ENCODE results near the gene TBK1.

Gene TBK1

GRCh38 chr12:64461634-64462414 lies 9.9 kb downstream of the TBK1 start:
- ATAC-seq (replicated peaks) (no peak), DNase-seq (no peak)
- peaks cover 21 to 39% of the 10 kb centered on the region in 2 donors for H3K36me3 Mint-ChIP-seq
- no peak overlapping the region for H3K27ac Mint-ChIP-seq
- H3K4me3 Mint-ChIP-seq = no peak overlapping the region
- no peaks in the 10 kb centered on the region for H3K9me3 Mint-ChIP-seq
- H3K4me1 Mint-ChIP-seq = peaks cover 17 to 24% of the 10 kb centered on the region in 2 donors
- H3K27me3 Mint-ChIP-seq = no peaks in the 10 kb centered on the region

GRCh38 chr12:64466178-64466577 lies 14.3 kb downstream of the TBK1 start:
- no peak overlapping the region for H3K27ac Mint-ChIP-seq
- no peaks in the 10 kb centered on the region for H3K27me3 Mint-ChIP-seq
- DNase-seq (no peak), ATAC-seq (replicated peaks) (no peak)
- H3K4me1 Mint-ChIP-seq = peaks cover 6% of the 10 kb centered on the region in 2 donors
- no peaks in the 10 kb centered on the region for H3K9me3 Mint-ChIP-seq
- H3K36me3 Mint-ChIP-seq = peaks cover 22 to 48% of the 10 kb centered on the region in 2 donors
- H3K4me3 Mint-ChIP-seq = no peak overlapping the region

GRCh38 chr12:64468966-64469365 lies 17.0 kb downstream of the TBK1 start:
- Mint-ChIP-seq H3K9me3 (no peaks in the 10 kb centered on the region), H3K36me3 (peaks cover 36 to 58% of the 10 kb centered on the region in 2 donors), H3K4me1 (peaks cover 6% of the 10 kb centered on the region in 2 donors), H3K27ac (no peak overlapping the region), H3K27me3 (no peaks in the 10 kb centered on the region), H3K4me3 (no peak overlapping the region)
- DNase-seq = no peak
- no peak for ATAC-seq (replicated peaks)

GRCh38 chr12:64469455-64470142 lies 17.7 kb downstream of the TBK1 start:
- DNase-seq (no peak), ATAC-seq (replicated peaks) (no peak)
- Mint-ChIP-seq H3K9me3 (no peaks in the 10 kb centered on the region), H3K4me1 (peaks cover 6% of the 10 kb centered on the region in 2 donors), H3K4me3 (no peak overlapping the region), H3K36me3 (peaks cover 40 to 62% of the 10 kb centered on the region in 2 donors), H3K27ac (no peak overlapping the region), H3K27me3 (no peaks in the 10 kb centered on the region)

GRCh38 chr12:64470495-64470894 lies 18.6 kb downstream of the TBK1 start:
- Mint-ChIP-seq H3K9me3 (no peaks in the 10 kb centered on the region), H3K36me3 (peaks cover 47 to 69% of the 10 kb centered on the region in 2 donors), H3K4me1 (peaks cover 6% of the 10 kb centered on the region in 2 donors), H3K27ac (no peak overlapping the region), H3K4me3 (no peak overlapping the region), H3K27me3 (no peaks in the 10 kb centered on the region)
- DNase-seq (no peak), ATAC-seq (replicated peaks) (no peak)

- DNase-seq (no peak), ATAC-seq (replicated peaks) (no peak)
- Mint-ChIP-seq H3K27me3 (no peaks in the 10 kb centered on the region), H3K27ac (no peak overlapping the region), H3K36me3 (peaks cover 60 to 76% of the 10 kb centered on the region in 2 donors), H3K4me1 (peaks cover 6 to 11% of the 10 kb centered on the region in 2 donors), H3K9me3 (peaks cover 0 to 3% of the 10 kb centered on the region in 2 donors), H3K4me3 (no peak overlapping the region)
Observed at GRCh38 chr12:64473176-64473575, 21.3 kb downstream of the TBK1 start.

- ATAC-seq (replicated peaks) (no peak), DNase-seq (no peak)
Observed at GRCh38 chr12:64475518-64475917, 23.6 kb downstream of the TBK1 start.

GRCh38 chr12:64476844-64477243 lies 24.9 kb downstream of the TBK1 start:
- Mint-ChIP-seq H3K27ac (no peak overlapping the region), H3K36me3 (peaks cover 48 to 57% of the 10 kb centered on the region in 2 donors), H3K4me1 (peaks cover 0 to 4% of the 10 kb centered on the region in 2 donors), H3K27me3 (no peaks in the 10 kb centered on the region), H3K9me3 (peaks cover 0 to 3% of the 10 kb centered on the region in 2 donors), H3K4me3 (no peak overlapping the region)
- DNase-seq (no peak), ATAC-seq (replicated peaks) (no peak)

More at GRCh38 chr12:64475518-64475917, 23.6 kb downstream of the TBK1 start:
- H3K36me3 Mint-ChIP-seq = peaks cover 55 to 68% of the 10 kb centered on the region in 2 donors
- peaks cover 0 to 3% of the 10 kb centered on the region in 2 donors for H3K9me3 Mint-ChIP-seq
- no peak overlapping the region for H3K27ac Mint-ChIP-seq
- no peak overlapping the region for H3K4me3 Mint-ChIP-seq
- peaks cover 0 to 4% of the 10 kb centered on the region in 2 donors for H3K4me1 Mint-ChIP-seq
- no peaks in the 10 kb centered on the region for H3K27me3 Mint-ChIP-seq

GRCh38 chr12:64478661-64479060 lies 26.7 kb downstream of the TBK1 start:
- H3K36me3 Mint-ChIP-seq = peaks cover 43 to 48% of the 10 kb centered on the region in 2 donors
- no peaks in the 10 kb centered on the region for H3K27me3 Mint-ChIP-seq
- DNase-seq = no peak
- H3K4me1 Mint-ChIP-seq = peaks cover 0 to 4% of the 10 kb centered on the region in 2 donors
- ATAC-seq (replicated peaks) = no peak
- H3K9me3 Mint-ChIP-seq = peaks cover 0 to 3% of the 10 kb centered on the region in 2 donors
- no peak overlapping the region for H3K4me3 Mint-ChIP-seq
- H3K27ac Mint-ChIP-seq = no peak overlapping the region

GRCh38 chr12:64480148-64480547 lies 28.2 kb downstream of the TBK1 start:
- Mint-ChIP-seq H3K4me3 (no peak overlapping the region), H3K9me3 (peaks cover 0 to 3% of the 10 kb centered on the region in 2 donors), H3K4me1 (peaks cover 0 to 4% of the 10 kb centered on the region in 2 donors), H3K27me3 (no peaks in the 10 kb centered on the region), H3K36me3 (peaks cover 32 to 40% of the 10 kb centered on the region in 2 donors), H3K27ac (no peak overlapping the region)
- DNase-seq = no peak
- no peak for ATAC-seq (replicated peaks)

- H3K4me3 Mint-ChIP-seq = no peak overlapping the region
- no peak for DNase-seq
- H3K27ac Mint-ChIP-seq = no peak overlapping the region
- no peaks in the 10 kb centered on the region for H3K9me3 Mint-ChIP-seq
- no peaks in the 10 kb centered on the region for H3K4me1 Mint-ChIP-seq
- H3K36me3 Mint-ChIP-seq = peaks cover 18 to 36% of the 10 kb centered on the region in 2 donors
- no peaks in the 10 kb centered on the region for H3K27me3 Mint-ChIP-seq
- ATAC-seq (replicated peaks) = no peak
Observed at GRCh38 chr12:64486657-64487056, 34.7 kb downstream of the TBK1 start.

GRCh38 chr12:64491718-64492117 lies 39.8 kb downstream of the TBK1 start:
- DNase-seq (no peak), ATAC-seq (replicated peaks) (no peak)
- Mint-ChIP-seq H3K36me3 (peaks cover 15 to 21% of the 10 kb centered on the region in 2 donors), H3K9me3 (no peaks in the 10 kb centered on the region), H3K4me3 (no peak overlapping the region), H3K4me1 (no peaks in the 10 kb centered on the region), H3K27ac (no peak overlapping the region), H3K27me3 (no peaks in the 10 kb centered on the region)

GRCh38 chr12:64493513-64493912 lies 41.6 kb downstream of the TBK1 start:
- H3K27ac Mint-ChIP-seq = no peak overlapping the region
- H3K36me3 Mint-ChIP-seq = peaks cover 15 to 22% of the 10 kb centered on the region in 2 donors
- DNase-seq (no peak), ATAC-seq (replicated peaks) (no peak)
- H3K4me1 Mint-ChIP-seq = no peaks in the 10 kb centered on the region
- no peaks in the 10 kb centered on the region for H3K9me3 Mint-ChIP-seq
- H3K4me3 Mint-ChIP-seq = no peak overlapping the region
- H3K27me3 Mint-ChIP-seq = no peaks in the 10 kb centered on the region

GRCh38 chr12:64494998-64495729 lies 43.2 kb downstream of the TBK1 start:
- H3K9me3 Mint-ChIP-seq = no peaks in the 10 kb centered on the region
- DNase-seq = no peak
- H3K4me3 Mint-ChIP-seq = no peak overlapping the region
- no peaks in the 10 kb centered on the region for H3K27me3 Mint-ChIP-seq
- ATAC-seq (replicated peaks) = no peak
- no peak overlapping the region for H3K27ac Mint-ChIP-seq
- peaks cover 19 to 24% of the 10 kb centered on the region in 2 donors for H3K36me3 Mint-ChIP-seq
- H3K4me1 Mint-ChIP-seq = no peaks in the 10 kb centered on the region
